Fibroblast of skin of right quadriceps (primary cell): ENCODE measurements around the gene ZBTB44.
A peak's percentile ranks its signal among the peaks of the same experiment; 100 is the strongest.

ENCODE experiments used
- DNase-seq: peaks from one replicate; pipeline ENCODE4 v3.0.0-alpha.2; 2013

Gene ZBTB44

DNA sequence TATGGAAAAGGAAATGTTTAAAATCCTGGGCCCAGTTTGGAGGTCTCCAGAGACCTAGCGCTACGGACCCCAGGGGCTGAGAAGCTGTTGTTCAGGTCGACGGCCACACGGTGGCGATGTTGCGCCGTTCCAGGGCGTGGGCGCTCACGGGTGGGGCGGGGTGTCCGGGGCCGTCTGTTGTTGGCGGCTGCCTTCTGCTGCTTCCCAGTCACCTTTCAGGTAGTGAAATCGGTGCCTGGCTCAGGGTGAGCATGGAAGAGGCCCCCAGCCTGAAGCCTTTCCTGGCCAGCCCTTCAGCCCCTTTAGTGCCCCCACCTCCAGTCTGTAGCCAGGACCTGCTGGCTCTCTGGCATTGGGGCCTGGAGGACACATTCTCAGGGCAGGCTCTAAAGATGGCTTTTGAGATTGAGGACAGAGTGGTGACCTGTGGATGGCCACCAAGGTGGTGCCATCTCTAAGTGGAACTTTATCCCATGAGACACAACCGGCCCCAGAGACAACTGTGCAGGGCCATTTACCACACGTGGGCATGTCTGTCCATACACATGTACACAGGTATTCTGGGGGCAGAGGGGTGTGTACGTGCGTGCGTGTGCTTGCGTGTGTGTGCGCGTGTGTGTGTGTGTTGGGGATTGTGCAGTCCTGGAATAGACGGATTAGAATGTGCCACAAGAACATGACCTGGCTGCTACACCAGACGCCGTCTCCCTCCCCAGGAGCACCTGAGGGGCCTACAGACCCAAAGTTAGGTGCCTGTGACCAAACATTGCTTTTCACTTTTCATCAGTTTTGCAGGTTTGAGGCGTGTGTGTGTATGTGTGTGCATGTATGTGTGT lies 101.4 kb downstream of the ZBTB44 start:
- peak; percentile 27 for DNase-seq

DNA sequence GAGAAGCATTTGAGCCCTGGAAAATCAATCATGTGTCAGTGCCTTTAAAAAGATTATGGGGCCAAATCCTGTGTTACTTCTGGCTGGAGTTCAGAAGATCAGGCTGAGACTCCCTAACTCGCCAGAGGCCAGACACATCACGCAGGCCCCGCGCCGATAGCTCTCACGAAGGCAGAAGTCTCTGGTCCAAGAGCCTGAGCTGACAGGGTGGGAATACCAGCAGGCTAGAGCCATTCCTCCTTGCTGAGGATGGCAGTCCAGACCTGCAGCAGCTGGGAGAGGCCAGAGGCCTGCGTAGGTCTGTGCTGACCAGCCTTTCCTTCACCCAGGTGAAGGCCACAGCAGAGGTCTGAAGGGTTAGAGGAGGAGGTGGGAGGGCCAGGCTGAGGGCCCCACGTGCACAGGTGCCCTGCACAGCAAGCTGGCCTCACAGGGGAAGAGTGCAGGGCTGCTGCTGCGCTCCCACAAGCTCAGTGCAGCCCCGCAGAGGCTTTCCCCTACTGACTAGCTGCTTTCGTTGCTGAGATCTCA lies 102.2 kb downstream of the ZBTB44 start:
- no peak for DNase-seq

DNA sequence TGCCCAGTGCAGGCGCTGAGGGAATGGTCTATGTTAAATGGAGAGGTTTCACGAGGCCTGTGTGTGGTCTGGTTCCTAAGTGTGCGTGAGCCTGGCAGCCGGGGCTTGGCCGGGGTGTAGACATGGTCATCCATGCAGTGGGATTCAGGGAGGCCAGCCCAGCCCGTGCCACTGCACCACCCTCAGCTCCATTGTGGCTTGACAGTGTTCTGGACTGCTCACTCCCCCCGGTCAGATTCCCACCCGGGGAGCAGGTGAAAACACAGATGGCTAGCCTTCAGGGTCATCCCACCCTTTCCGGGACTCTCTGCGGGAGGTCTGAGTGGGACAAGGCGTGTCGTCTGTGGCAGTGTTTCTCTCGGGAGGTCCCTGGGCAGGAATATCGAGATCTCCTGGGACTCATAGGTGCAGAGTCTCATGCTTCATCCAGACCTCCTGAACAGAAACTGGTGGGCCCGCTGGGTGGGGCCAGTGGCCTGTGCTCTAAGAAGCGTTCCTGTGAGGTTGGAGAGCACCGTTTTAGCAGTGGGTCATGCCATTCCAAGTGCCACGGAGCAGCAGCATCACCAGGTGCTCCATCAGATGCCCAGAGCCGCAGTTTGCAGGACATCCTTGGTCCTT lies 102.8 kb downstream of the ZBTB44 start:
- no peak for DNase-seq

DNA sequence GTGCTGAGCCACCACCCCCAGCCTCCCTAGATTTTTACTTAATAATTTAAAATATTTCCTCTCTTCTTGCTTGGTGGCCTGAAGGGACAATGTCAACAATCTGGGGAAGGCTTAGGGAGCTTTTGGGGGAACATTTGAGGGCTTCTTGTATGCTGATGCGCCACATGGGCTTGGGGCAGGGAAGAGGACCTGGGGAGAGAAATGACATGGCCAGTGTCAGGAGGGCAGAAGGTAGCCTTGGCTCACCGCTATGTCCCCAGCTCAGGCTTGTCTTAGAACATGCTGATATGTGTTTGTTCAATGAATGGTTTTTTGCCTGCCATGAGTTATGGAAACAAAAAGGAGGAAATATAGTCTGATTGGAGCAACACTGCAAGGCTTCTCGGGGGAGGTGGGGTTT lies 103.6 kb downstream of the ZBTB44 start:
- no peak for DNase-seq

DNA sequence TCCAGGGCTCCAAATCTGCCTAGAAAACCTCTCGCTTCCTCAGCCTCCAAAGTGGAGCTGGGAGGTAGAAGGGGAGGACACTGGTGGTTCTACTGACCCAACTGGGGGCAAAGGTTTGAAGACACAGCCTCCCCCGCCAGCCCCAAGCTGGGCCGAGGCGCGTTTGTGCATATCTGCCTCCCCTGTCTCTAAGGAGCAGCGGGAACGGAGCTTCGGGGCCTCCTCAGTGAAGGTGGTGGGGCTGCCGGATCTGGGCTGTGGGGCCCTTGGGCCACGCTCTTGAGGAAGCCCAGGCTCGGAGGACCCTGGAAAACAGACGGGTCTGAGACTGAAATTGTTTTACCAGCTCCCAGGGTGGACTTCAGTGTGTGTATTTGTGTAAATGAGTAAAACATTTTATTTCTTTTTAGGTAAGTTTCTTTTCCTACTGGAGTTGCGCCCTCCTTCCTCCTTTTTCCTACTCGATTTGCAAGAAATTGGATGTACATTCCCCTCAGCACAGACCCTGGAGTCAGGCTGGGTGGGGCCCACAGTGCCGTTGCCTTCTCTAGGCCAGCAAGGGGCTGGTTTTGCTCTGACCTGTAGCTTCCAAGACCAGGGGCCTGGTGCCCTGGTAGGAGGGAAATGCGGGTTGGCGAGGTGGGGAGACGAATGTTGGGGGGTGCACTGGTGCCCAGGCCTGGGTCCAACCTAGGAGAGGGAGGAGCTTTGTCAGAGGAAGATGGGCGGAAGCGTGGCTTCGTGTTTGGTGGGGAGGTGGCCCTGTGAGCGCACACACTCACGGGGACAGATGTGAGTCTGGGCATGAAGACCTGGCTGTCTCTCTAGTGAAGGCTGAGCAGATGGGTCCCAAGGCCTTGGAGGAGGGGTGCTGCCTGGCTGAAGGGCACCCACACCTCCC lies 104.5 kb downstream of the ZBTB44 start:
- no peak for DNase-seq

DNA sequence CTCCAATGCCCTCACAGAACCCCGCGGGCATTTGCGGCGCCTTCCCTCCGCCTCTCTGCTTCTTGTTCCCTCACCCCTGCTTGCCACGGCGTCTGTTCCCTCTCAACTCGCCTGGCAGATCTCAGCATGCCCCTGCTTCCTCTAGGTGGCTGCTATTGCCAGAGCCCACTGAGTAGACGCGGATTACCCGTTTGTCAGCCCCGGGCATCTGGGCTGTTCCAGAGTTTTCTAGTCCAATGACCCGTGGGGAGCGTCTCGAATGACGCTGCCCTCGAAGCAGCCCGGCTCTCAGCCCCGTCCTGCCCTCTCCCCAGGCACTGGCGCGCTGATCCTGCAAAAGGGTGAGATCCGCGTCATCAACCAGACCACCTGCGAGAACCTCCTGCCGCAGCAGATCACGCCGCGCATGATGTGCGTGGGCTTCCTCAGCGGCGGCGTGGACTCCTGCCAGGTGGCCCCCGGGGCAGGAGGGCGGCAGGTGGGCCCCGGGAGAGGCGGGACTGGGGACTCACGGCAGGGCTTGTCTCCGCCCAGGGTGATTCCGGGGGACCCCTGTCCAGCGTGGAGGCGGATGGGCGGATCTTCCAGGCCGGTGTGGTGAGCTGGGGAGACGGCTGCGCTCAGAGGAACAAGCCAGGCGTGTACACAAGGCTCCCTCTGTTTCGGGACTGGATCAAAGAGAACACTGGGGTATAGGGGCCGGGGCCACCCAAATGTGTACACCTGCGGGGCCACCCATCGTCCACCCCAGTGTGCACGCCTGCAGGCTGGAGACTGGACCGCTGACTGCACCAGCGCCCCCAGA lies 105.4 kb downstream of the ZBTB44 start:
- DNase-seq, result no peak

DNA sequence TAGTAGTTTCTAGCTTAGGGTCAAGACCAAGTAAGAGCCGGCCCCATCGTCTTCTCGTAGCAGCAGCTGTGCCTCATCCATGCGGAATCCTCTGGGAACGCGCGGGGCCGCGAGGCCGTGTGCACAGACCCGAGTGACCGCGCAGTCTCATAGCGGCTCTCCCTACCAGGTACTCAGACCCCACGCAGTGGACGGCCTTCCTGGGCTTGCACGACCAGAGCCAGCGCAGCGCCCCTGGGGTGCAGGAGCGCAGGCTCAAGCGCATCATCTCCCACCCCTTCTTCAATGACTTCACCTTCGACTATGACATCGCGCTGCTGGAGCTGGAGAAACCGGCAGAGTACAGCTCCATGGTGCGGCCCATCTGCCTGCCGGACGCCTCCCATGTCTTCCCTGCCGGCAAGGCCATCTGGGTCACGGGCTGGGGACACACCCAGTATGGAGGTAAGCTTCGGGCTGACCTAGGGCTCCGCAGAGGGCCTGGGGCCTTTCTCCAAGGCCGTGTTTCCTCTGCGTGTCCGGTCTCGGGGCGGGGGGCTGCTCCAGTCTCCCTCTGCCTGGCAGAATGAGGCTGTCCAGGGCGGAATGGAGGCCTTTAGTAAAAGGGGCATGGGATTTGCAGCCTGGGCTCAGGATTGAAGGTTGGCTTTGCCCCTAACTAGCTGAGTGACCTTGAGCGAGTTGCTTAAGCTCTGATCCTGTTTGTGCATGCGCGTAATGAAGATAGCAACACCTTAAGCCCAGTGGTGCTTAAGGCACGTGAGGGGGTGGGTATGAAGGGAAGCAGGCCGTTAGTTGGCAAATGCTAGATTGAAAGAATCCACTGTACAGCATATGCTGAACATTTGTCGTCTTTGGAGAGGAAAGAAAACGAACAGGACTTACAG lies 106.2 kb downstream of the ZBTB44 start:
- DNase-seq, result no peak

DNA sequence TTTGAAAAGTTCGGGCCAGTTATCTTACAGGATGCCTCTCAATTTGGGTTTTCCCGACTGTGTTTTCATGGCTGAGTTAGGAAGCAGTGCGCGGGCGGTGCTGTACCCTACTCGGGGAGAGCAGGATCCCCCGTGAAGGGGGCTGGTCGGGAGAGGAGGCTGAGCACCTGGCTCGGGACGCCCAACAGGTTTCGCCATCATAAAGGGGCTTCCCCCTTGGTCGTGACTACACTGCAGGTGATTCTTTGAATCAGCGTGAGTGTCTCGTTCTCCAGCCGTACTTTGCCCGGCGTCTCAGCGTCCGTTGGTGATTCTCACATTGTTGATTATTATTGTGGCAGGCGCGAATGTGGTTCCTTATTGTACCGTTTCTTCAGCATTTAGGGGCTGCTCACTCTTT lies 108.6 kb downstream of the ZBTB44 start:
- DNase-seq, result no peak

DNA sequence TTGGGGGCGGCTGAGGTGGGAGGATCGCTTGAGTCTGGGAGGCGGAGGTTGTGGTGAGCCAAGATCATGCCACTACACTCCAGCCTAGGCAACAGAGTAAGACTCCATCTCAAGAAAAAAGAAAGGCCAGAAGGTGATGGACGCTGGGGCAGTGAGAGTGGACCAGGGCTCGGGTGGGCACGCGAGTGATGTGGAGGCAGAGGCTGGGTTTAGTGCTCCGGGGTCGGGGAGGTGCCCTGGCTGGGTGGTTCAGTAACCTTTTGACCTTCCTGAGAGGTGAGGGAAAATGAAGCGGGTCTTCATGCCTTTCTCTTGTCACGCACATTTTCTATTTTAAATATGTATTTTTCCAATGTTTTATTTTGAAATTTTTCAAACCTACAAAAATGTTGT lies 110.0 kb downstream of the ZBTB44 start:
- DNase-seq, result no peak

DNA sequence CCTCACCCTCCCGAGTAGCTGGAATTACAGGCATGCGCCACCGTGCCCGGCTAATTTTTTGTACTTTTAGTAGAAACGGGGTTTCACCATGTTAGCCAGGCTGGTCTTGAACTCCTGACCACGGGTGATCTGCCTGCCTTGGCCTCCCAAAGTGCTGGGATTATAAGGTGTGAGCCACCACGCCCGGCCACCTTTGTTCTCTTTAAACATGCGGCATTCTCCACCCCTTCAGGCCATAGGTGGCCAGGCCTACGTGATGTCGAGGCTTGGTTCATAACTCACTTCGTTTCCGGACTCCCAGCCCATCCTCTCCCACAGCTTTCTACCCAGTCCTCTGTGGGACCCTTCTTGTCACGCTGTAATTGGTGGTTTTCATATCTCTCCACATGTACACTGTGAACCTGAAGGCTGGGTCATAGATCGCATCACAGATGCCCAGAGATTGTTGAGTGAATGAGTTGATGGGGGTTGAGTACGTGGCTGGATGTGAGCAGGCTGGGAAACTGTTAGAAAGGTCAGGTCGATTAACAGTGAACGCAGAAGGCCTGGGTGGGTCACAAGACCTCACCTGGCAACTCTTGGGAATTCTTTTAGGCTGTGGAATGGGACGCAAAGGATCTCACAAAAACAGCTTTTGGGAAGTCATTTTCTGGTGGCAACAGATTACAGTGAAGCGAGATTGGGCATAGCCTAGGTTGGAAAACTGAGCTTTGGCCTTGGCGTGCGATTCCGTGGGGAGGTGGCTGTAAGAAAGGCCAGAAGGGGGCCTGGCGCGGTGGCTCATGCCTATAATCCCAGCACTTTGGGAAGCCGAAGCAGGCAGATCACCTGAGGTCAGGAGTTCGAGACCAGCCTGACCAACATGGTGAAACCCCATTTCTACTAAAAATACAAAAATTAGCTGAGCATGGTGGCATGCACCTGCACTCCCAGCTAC lies 110.7 kb downstream of the ZBTB44 start:
- no peak for DNase-seq

DNA sequence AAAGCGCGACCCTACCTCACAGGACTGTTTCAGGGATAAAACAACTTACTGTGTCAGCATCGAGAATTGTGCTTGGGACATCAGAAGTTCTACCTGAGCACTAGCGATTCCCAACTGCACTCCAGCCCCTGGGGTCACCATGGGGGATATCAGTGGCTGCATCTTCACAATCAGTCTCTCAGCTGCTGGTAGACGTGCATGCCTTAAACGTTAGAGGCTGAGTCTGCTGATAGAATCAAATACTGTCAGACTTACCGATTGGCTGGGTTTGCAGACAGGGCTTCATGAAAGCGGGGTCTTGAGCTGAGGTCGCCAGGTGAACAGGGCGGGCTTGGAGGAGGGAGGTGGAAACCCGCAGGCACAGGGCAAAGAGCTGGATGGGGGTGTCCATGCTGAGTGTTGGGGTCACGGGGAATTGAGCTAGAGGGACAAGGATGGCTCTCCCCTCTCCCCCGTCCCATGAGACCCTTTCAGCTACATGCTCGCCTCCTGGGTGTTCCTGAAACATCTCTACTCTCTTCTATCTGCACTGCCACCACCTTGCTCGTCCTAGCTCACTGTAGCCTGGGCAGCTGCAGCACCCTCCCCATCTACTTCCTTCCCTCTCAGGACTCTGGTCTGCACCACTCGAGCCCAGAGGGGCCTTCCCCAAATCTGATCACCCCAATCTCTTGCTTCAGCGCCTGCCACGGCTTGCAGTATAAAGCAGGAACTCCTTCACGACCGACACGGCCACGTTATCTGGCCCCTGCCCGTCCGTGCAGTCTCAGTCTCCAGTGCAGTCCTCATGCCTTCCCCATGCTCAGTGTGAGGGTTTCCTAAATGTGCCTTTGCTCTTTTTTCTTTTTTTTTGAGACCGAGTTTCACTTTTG lies 111.7 kb downstream of the ZBTB44 start:
- DNase-seq, result no peak

DNA sequence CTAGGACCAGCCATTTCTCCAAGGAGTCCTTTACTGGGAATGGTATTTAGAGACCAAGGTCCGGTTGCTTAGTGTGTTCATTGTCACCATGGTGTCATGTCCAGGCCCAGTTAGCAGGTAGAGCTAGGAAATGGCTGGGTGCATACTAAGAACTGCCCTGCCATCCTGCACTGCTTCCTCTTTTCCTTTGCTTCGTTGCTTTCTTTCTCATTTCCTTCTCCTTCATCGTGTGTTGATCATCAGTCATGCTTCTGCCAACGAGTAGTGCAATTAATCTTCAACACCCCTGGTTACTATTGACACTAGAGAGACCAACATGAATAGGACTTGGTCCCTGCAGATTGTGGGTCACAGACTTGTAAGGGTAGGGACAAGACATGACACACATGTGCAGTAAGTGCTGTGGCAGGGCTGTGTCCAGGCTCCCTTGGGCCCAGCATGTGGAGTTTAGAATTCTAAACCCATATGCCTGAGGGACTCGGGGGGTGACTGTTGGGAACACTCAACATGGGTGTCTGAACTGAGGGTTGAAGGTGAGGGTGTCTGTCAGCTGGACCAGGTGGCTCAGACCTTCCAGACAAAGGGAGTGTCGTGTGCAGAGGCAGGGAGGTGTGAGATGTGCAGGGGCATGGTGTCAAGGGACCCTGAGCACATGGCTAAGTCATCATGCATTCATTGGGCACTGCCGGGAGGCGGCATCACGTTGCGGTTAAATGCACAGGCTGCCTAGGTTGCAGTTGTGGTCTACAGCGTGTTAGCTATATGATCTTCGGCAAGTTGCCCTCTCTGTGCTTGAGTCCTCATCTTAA lies 112.5 kb downstream of the ZBTB44 start:
- no peak for DNase-seq

DNA sequence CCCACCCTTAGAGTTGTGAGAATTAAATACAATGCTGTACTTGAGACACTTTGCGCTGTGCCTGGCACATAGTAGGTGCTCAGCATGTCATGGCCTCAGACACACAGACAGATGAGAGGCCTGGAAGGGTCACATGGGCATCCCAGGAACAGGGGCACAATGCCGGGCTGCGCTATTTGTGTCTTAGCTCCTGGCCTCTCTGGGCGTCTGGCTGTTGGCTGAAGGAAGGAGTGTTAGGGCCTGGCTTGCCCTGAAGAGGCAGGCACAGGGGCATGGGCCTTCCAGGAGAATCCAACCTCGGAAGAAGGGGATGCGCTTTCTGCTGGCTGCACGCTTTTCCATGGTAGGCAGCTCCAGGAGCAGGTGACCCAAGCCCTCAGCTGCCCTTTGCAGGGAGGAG lies 113.7 kb downstream of the ZBTB44 start:
- no peak for DNase-seq

DNA sequence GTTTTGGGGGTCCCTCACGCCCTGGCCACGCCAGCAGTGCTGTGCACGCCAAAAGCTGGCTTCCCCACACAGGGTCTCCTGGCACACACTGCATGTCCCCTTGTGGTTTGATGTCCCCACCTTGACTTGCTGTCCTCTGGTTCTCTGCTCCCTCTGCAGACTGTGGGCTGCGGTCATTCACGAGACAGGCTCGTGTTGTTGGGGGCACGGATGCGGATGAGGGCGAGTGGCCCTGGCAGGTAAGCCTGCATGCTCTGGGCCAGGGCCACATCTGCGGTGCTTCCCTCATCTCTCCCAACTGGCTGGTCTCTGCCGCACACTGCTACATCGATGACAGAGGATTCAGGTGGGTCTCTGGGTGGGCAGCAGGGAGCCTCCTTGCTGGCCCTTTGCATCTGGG lies 114.9 kb downstream of the ZBTB44 start:
- DNase-seq, result no peak

DNA sequence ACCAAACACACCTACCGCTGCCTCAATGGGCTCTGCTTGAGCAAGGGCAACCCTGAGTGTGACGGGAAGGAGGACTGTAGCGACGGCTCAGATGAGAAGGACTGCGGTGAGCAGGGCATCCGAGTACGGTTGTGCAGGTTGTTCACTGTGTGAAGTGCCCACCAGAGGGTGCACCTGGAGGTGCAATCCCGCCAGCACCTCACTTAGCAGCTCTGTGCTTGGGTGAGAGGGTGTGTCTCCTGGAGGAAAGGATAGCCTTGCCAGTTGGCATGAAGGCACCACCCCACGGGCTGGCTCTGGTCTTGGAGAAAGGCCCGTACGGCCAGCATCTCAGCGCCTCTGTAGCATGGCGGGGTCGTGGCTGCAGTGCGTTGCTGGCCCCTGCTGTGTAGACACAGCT lies 115.8 kb downstream of the ZBTB44 start:
- DNase-seq, result no peak

DNA sequence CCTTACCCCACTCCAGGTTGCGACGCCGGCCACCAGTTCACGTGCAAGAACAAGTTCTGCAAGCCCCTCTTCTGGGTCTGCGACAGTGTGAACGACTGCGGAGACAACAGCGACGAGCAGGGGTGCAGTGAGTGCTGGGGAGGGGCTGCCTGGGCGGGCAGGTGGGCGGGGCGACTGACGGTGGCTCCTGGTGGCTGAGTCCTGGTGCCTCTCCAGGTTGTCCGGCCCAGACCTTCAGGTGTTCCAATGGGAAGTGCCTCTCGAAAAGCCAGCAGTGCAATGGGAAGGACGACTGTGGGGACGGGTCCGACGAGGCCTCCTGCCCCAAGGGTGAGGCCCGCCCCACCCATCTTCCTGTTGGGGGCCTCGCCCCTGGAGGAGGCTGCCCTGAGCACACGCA lies 116.4 kb downstream of the ZBTB44 start:
- DNase-seq, result no peak

DNA sequence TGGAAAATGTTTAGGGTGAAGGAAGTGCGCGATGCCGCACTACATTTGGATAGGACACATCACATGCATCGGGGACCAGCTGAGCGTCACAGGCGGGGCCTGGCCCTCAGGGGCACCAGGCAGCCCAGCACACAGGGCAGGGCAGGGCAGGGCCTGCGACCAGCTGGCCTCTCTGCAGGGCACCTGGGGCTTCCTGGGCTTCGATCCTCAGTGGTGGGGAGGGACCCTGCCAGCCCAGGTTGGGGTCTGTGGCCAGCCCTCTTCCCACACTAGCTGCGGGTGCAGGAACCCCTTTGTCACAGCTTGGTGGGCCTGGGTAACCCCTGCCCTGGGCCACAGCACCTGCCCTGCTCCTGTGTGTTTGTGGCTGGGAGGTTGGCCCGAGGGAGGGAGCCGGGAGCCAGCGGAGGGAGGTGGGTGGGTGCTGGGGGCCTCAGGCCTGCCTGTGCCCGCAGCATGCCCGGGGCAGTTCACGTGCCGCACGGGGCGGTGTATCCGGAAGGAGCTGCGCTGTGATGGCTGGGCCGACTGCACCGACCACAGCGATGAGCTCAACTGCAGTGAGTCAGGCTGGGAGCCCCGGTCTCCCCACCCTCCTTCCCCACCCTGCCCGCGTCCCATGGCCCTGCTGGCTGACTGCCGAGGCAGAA lies 117.2 kb downstream of the ZBTB44 start:
- DNase-seq, result no peak
